ENCODE measurements around the gene MTARC2.

DNA sequence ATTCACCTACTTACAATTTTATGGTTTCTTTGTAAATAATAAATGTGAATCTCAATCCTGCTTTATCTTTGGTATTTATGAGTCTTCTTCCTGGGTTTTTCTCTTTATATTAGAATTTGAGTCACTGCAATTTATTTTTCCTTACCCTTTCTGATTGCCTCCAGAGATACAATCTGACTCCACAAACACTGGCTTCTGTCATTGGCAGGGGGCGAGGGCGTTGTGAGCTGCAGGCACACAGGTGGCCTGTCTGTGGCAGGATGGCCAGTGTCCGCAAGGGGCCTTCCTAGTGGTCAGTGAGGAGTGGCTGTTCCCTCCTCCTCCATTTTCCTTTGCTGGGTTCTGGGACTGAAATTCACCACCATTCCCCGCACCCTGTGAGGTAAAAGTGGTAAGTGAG lies 36.6 kb downstream of the MTARC2 start:
- TF ChIP-seq CTCF (conservative IDR thresholded peaks at IDR 0.05; ENCODE audit: low read depth, low read length) (no peak), EZH2 (IDR thresholded peaks at IDR 0.05; ENCODE audit: borderline replicate concordance, low read depth, low read length, poor library complexity, severe bottlenecking) (no peak)
